Measurements from ENCODE around the gene PRKCA.

The PRKCA gene

DNA sequence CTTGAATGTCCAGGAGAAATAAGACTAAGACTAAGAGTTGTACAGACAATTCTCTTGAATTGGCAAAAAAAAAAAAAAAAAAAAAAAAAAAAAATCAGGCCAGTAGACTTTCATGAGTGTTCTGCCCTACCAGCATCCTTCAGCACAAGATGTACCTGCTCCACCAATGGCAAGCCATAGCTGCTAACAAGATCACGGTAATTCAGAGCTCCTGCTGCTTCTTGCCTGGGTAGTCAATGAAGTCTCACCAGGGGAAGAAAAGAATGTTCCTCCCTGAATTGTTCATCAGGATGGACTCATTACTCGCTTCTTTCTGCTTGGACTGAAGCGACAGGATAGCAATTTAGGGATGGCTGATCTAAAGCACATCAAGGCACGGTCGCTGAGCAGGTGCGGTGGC is 42.1 kb upstream of the PRKCA start:
- Histone ChIP-seq H2AK5ac (ENCODE audit: low read depth, low read length) (no peak overlapping the region), H3K14ac (ENCODE audit: low read length) (no peak overlapping the region), H3K9ac (ENCODE audit: low read depth, low read length, poor library complexity) (no peak overlapping the region), H4K91ac (ENCODE audit: low read depth, low read length, poor library complexity) (no peak overlapping the region), H3K4me2 (ENCODE audit: insufficient read depth, low read length, poor library complexity, severe bottlenecking) (no peak overlapping the region), H2BK15ac (ENCODE audit: low read length) (no peak overlapping the region), H3K4me3 (ENCODE audit: low read length in 2 of 2) (no peak overlapping the region), H3K27me3 (ENCODE audit: control insufficient read depth in 3 of 3, insufficient read depth in 3 of 3, low read depth in 1 of 3, low read length in 3 of 3) (peaks cover 0 to 2% (median 0%) of the 10 kb centered on the region in 3 experiments), H3K4me1 (ENCODE audit: control insufficient read depth in 2 of 2, insufficient read depth in 1 of 2, low read depth in 1 of 2, low read length in 2 of 2) (peaks cover 0 to 4% of the 10 kb centered on the region in 2 donors), H2BK120ac (ENCODE audit: low read depth, low read length) (no peak overlapping the region), H4K8ac (ENCODE audit: low read depth, low read length) (no peak overlapping the region), H3K79me1 (ENCODE audit: low read depth, low read length) (no peaks in the 10 kb centered on the region), H2BK12ac (ENCODE audit: low read length) (no peak overlapping the region), H3K27ac (replicated peaks; ENCODE audit: low read length) (no peak overlapping the region), H3K4ac (ENCODE audit: low read length) (no peak overlapping the region), H2BK5ac (ENCODE audit: low read length) (no peak overlapping the region), H3K9me3 (replicated peaks in 1 of 2; ENCODE audit: control insufficient read depth in 2 of 2, insufficient read depth in 1 of 2, low read depth in 1 of 2, low read length in 2 of 2) (no peaks in the 10 kb centered on the region), H2AFZ (ENCODE audit: low read length) (no peak overlapping the region), H3K23ac (ENCODE audit: low read depth, low read length, poor library complexity) (no peak overlapping the region), H3K18ac (ENCODE audit: low read length) (no peak overlapping the region), H3K36me3 (replicated peaks in 1 of 2; ENCODE audit: control insufficient read depth in 2 of 2, insufficient read depth in 2 of 2, low read length in 2 of 2) (no peaks in the 10 kb centered on the region)
- DNase-seq (ENCODE audit: low spot score) = peak; percentile 4
- no CpG with 5 or more reads among the region's 6 CpGs for WGBS, 2 donors (ENCODE audit: extremely low coverage in 2 of 2, insufficient read length in 2 of 2, insufficient replicate concordance in 1 of 2)

DNA sequence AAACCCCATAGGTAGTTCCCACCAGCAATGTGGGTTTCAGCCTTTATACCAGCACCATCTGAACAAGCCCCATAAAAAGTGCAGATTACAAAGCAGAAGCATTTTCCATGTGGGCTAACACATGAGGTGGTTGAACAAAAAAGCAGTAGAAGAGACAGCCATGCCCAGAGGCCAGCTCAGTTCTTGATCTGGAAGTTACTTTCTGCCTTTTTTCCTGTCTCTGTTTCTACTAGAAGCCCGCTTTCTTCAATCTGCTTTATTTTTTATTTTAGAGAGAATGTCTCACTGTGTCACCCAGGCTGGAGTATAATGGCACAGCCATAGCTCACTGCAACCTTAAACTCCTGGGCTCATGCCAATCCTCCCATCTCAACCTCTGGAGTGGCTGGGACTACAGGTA is 41.7 kb upstream of the PRKCA start:
- Histone ChIP-seq H3K36me3 (replicated peaks in 1 of 2; ENCODE audit: control insufficient read depth in 2 of 2, insufficient read depth in 2 of 2, low read length in 2 of 2) (no peaks in the 10 kb centered on the region), H2AK5ac (ENCODE audit: low read depth, low read length) (no peak overlapping the region), H2BK12ac (ENCODE audit: low read length) (no peak overlapping the region), H3K14ac (ENCODE audit: low read length) (no peak overlapping the region), H3K4ac (ENCODE audit: low read length) (no peak overlapping the region), H3K9ac (ENCODE audit: low read depth, low read length, poor library complexity) (no peak overlapping the region), H3K79me1 (ENCODE audit: low read depth, low read length) (no peaks in the 10 kb centered on the region), H3K27ac (replicated peaks; ENCODE audit: low read length) (no peak overlapping the region), H3K18ac (ENCODE audit: low read length) (no peak overlapping the region), H2BK15ac (ENCODE audit: low read length) (no peak overlapping the region), H4K8ac (ENCODE audit: low read depth, low read length) (no peak overlapping the region), H2BK120ac (ENCODE audit: low read depth, low read length) (no peak overlapping the region), H3K23ac (ENCODE audit: low read depth, low read length, poor library complexity) (no peak overlapping the region), H2BK5ac (ENCODE audit: low read length) (no peak overlapping the region), H3K9me3 (replicated peaks in 1 of 2; ENCODE audit: control insufficient read depth in 2 of 2, insufficient read depth in 1 of 2, low read depth in 1 of 2, low read length in 2 of 2) (no peaks in the 10 kb centered on the region), H3K4me3 (ENCODE audit: low read length in 2 of 2) (no peak overlapping the region), H2AFZ (ENCODE audit: low read length) (no peak overlapping the region), H3K4me2 (ENCODE audit: insufficient read depth, low read length, poor library complexity, severe bottlenecking) (no peak overlapping the region), H3K27me3 (ENCODE audit: control insufficient read depth in 3 of 3, insufficient read depth in 3 of 3, low read depth in 1 of 3, low read length in 3 of 3) (peaks cover 0 to 2% (median 0%) of the 10 kb centered on the region in 3 experiments), H4K91ac (ENCODE audit: low read depth, low read length, poor library complexity) (no peak overlapping the region), H3K4me1 (ENCODE audit: control insufficient read depth in 2 of 2, insufficient read depth in 1 of 2, low read depth in 1 of 2, low read length in 2 of 2) (peaks cover 0 to 4% of the 10 kb centered on the region in 2 donors)
- DNase-seq (ENCODE audit: low spot score) = no peak
- no CpG with 5 or more reads among the region's 1 CpG for WGBS, 2 donors (ENCODE audit: extremely low coverage in 2 of 2, insufficient read length in 2 of 2, insufficient replicate concordance in 1 of 2)

DNA sequence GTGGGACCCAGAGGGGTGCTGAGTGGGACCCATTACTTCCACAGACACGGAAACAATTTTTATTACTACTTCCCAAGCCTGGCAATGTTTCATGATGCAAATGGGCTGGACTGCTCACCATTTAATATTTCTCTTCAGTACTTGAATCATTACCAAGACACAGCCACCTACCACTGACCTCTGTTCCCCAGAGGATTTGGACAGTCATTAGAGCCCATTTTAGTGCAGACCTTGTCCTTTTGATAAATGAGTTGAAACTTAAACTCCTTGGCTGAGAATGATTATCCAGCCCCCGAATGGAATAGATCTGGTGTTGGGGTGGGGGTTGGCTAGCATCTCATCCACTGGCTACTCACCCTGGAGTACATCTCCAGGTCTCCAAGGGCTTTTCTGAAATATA is 39.6 kb upstream of the PRKCA start:
- Histone ChIP-seq H3K4me3 (ENCODE audit: low read length in 2 of 2) (no peak overlapping the region), H3K14ac (ENCODE audit: low read length) (no peak overlapping the region), H2AK5ac (ENCODE audit: low read depth, low read length) (no peak overlapping the region), H4K8ac (ENCODE audit: low read depth, low read length) (no peak overlapping the region), H2BK15ac (ENCODE audit: low read length) (no peak overlapping the region), H3K23ac (ENCODE audit: low read depth, low read length, poor library complexity) (peak overlapping the region; percentile 83), H2BK5ac (ENCODE audit: low read length) (no peak overlapping the region), H3K9ac (ENCODE audit: low read depth, low read length, poor library complexity) (no peak overlapping the region), H3K4me1 (ENCODE audit: control insufficient read depth in 2 of 2, insufficient read depth in 1 of 2, low read depth in 1 of 2, low read length in 2 of 2) (peaks cover 0 to 4% of the 10 kb centered on the region in 2 donors), H3K79me1 (ENCODE audit: low read depth, low read length) (no peaks in the 10 kb centered on the region), H3K4me2 (ENCODE audit: insufficient read depth, low read length, poor library complexity, severe bottlenecking) (no peak overlapping the region), H2AFZ (ENCODE audit: low read length) (no peak overlapping the region), H4K91ac (ENCODE audit: low read depth, low read length, poor library complexity) (no peak overlapping the region), H3K4ac (ENCODE audit: low read length) (no peak overlapping the region), H3K9me3 (replicated peaks in 1 of 2; ENCODE audit: control insufficient read depth in 2 of 2, insufficient read depth in 1 of 2, low read depth in 1 of 2, low read length in 2 of 2) (no peaks in the 10 kb centered on the region), H3K27ac (replicated peaks; ENCODE audit: low read length) (no peak overlapping the region), H3K18ac (ENCODE audit: low read length) (no peak overlapping the region), H3K36me3 (replicated peaks in 1 of 2; ENCODE audit: control insufficient read depth in 2 of 2, insufficient read depth in 2 of 2, low read length in 2 of 2) (no peaks in the 10 kb centered on the region), H3K27me3 (ENCODE audit: control insufficient read depth in 3 of 3, insufficient read depth in 3 of 3, low read depth in 1 of 3, low read length in 3 of 3) (peaks cover 0 to 3% (median 2%) of the 10 kb centered on the region in 3 experiments), H2BK120ac (ENCODE audit: low read depth, low read length) (no peak overlapping the region), H2BK12ac (ENCODE audit: low read length) (no peak overlapping the region)
- DNase-seq (ENCODE audit: low spot score) = no peak
- WGBS, 2 donors (ENCODE audit: extremely low coverage in 2 of 2, insufficient read length in 2 of 2, insufficient replicate concordance in 1 of 2) = no CpG with 5 or more reads among the region's 2 CpGs

DNA sequence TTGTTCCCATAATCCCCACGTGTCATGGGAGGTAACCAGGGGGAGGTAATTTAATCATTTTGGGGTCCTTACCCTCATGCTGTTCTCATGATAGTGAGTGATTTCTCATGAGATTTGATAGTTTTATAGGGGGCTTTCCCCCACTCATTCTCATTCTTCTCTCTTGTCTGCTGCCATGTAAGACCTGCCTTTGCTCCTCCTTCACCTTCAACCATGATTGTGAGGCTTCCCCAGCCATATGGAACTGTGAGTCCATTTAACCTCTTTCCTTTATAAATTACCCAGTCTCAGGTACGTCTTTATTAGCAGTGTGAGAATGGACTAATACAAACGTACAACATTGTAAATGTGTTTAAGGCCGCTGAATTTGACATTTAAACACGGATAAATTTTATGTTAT is 37.7 kb upstream of the PRKCA start:
- H2BK12ac ChIP-seq (ENCODE audit: low read length) = no peak overlapping the region
- WGBS, 2 donors (ENCODE audit: extremely low coverage in 2 of 2, insufficient read length in 2 of 2, insufficient replicate concordance in 1 of 2) = no CpG with 5 or more reads among the region's 5 CpGs
- no peak overlapping the region for H3K4me2 ChIP-seq (ENCODE audit: insufficient read depth, low read length, poor library complexity, severe bottlenecking)
- H2AK5ac ChIP-seq (ENCODE audit: low read depth, low read length) = no peak overlapping the region
- no peaks in the 10 kb centered on the region for H3K79me1 ChIP-seq (ENCODE audit: low read depth, low read length)
- H3K18ac ChIP-seq (ENCODE audit: low read length) = no peak overlapping the region
- no peak overlapping the region for H3K14ac ChIP-seq (ENCODE audit: low read length)
- H3K36me3 ChIP-seq (replicated peaks in 1 of 2; ENCODE audit: control insufficient read depth in 2 of 2, insufficient read depth in 2 of 2, low read length in 2 of 2) = no peaks in the 10 kb centered on the region
- no peak for DNase-seq (ENCODE audit: low spot score)
- H3K4me1 ChIP-seq (ENCODE audit: control insufficient read depth in 2 of 2, insufficient read depth in 1 of 2, low read depth in 1 of 2, low read length in 2 of 2) = peaks cover 0 to 4% of the 10 kb centered on the region in 2 donors
- no peak overlapping the region for H4K8ac ChIP-seq (ENCODE audit: low read depth, low read length)
- no peak overlapping the region for H2AFZ ChIP-seq (ENCODE audit: low read length)
- H2BK5ac ChIP-seq (ENCODE audit: low read length) = no peak overlapping the region
- no peak overlapping the region for H4K91ac ChIP-seq (ENCODE audit: low read depth, low read length, poor library complexity)
- H3K27me3 ChIP-seq (ENCODE audit: control insufficient read depth in 3 of 3, insufficient read depth in 3 of 3, low read depth in 1 of 3, low read length in 3 of 3) = peaks cover 0 to 7% (median 2%) of the 10 kb centered on the region in 3 experiments
- H3K23ac ChIP-seq (ENCODE audit: low read depth, low read length, poor library complexity) = no peak overlapping the region
- H3K9ac ChIP-seq (ENCODE audit: low read depth, low read length, poor library complexity) = no peak overlapping the region
- H3K27ac ChIP-seq (replicated peaks; ENCODE audit: low read length) = no peak overlapping the region
- no peak overlapping the region for H2BK120ac ChIP-seq (ENCODE audit: low read depth, low read length)
- no peak overlapping the region for H3K4ac ChIP-seq (ENCODE audit: low read length)
- no peak overlapping the region for H3K4me3 ChIP-seq (ENCODE audit: low read length in 2 of 2)
- no peak overlapping the region for H2BK15ac ChIP-seq (ENCODE audit: low read length)
- no peaks in the 10 kb centered on the region for H3K9me3 ChIP-seq (replicated peaks in 1 of 2; ENCODE audit: control insufficient read depth in 2 of 2, insufficient read depth in 1 of 2, low read depth in 1 of 2, low read length in 2 of 2)

All from neuronal stem cell (in vitro differentiated cells).